HUES64 (cell line): ENCODE measurements around the gene ATF3.
"Not testable (repeated sequence)": the region's sequence is repeated elsewhere in the genome, so short reads cannot be mapped to it uniquely, and the experiment has no call there.

Source experiments
- H3K27ac ChIP-seq: 2 replicates; pipeline ENCODE4 v1.7.0; 2013; ENCODE audit warnings: low read depth, low read length, inconsistent platforms
- H3K27me3 ChIP-seq: 2 replicates; pipeline ENCODE4 v1.6.1; 2013; ENCODE audit warnings: mild to moderate bottlenecking, low read length; ENCODE audit not compliant: insufficient read depth
- H3K36me3 ChIP-seq: 2 replicates; pipeline ENCODE4 v1.6.1; 2013; ENCODE audit warnings: mild to moderate bottlenecking, low read length; ENCODE audit not compliant: insufficient read depth
- H3K4me1 ChIP-seq: 2 replicates; pipeline ENCODE4 v1.6.1; 2013; ENCODE audit warnings: mild to moderate bottlenecking, low read length, moderate library complexity; ENCODE audit not compliant: insufficient read depth
- H3K4me3 ChIP-seq: 2 replicates; pipeline ENCODE4 v1.5.1; 2013; ENCODE audit warnings: mild to moderate bottlenecking, low read length, moderate library complexity
- H3K9ac ChIP-seq: 2 replicates; pipeline ENCODE4 v1.6.1; 2013; ENCODE audit warnings: mild to moderate bottlenecking, low read depth, low read length
- H3K9me3 ChIP-seq: 2 replicates; pipeline ENCODE4 v1.6.1; 2013; ENCODE audit warnings: low read depth, low read length; ENCODE audit not compliant: insufficient read depth
- WGBS: fragments of 150-250, 120-280 bp; methylation state at CpG from one replicate; pipeline ENCODE4 v1.1.7; 2013; ENCODE audit warnings: missing lambda C conversion rate; 5-methylcytosine and 5-hydroxymethylcytosine counted together

Gene ATF3

DNA sequence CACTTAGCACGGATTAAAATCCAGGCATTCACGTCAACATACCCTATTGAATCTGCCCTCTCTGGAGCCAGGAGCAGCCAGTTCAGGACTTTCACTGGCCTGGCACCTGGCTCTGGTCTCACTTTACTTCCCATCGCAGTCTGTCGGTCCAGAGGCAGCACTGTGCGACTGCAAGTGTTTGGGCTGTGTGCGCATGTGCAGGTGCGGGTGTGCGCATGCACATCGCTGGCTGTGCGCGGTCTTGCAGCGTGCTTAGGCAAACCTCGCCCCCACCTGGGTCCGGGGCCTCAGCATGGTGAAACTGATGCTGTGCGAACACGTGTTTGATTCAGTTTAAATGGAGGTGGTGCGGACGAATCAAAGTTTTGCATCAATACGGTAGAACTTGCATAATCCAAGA, 38.0 kb downstream of the ATF3 start:
- Histone ChIP-seq H3K27me3 (no peaks in the 10 kb centered on the region), H3K27ac (no peak overlapping the region), H3K9me3 (no peaks in the 10 kb centered on the region), H3K9ac (no peak overlapping the region), H3K4me1 (no peaks in the 10 kb centered on the region), H3K4me3 (no peak overlapping the region), H3K36me3 (no peaks in the 10 kb centered on the region)
- 96% methylated on average over 19 of the region's 19 CpGs for WGBS

- no peaks in the 10 kb centered on the region for H3K27me3 ChIP-seq
- H3K9me3 ChIP-seq, result no peaks in the 10 kb centered on the region
- H3K4me3 ChIP-seq, result no peak overlapping the region
- no peak overlapping the region for H3K9ac ChIP-seq
- H3K27ac ChIP-seq, result no peak overlapping the region
- H3K36me3 ChIP-seq, result no peaks in the 10 kb centered on the region
- no peaks in the 10 kb centered on the region for H3K4me1 ChIP-seq
- 96% methylated on average over 11 of the region's 11 CpGs for WGBS
Observed at GRCh38 chr1:212647004-212647403, 38.4 kb downstream of the ATF3 start.

- Histone ChIP-seq H3K4me3 (no peak overlapping the region), H3K4me1 (no peaks in the 10 kb centered on the region), H3K9me3 (no peaks in the 10 kb centered on the region), H3K36me3 (no peaks in the 10 kb centered on the region), H3K27ac (no peak overlapping the region), H3K9ac (no peak overlapping the region), H3K27me3 (no peaks in the 10 kb centered on the region)
- 95% methylated on average over 3 of the region's 3 CpGs for WGBS
Observed at GRCh38 chr1:212648431-212648830, 39.9 kb downstream of the ATF3 start.

DNA sequence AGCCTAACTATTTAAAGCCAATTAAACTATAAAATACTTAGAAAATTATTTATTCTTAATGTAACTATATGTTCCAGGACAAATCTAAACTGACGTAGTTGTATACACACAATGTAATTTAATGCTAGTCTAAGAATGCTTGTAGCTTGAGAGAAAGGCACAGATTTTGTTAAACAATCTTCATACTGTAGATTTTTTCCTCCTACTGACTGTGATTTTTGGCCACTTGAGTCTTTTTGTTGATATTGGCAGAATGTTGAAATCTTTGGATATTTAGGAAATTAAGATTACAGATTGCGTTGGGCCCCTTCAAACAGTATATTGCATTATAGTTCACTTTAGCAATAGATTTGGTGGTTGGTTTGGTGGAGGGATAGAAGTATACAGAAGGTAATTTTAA, 40.5 kb downstream of the ATF3 start:
- 100% methylated on average over 1 of the region's 2 CpGs for WGBS
- H3K9me3 ChIP-seq, result no peaks in the 10 kb centered on the region
- no peaks in the 10 kb centered on the region for H3K36me3 ChIP-seq
- H3K27me3 ChIP-seq, result no peaks in the 10 kb centered on the region
- no peak overlapping the region for H3K4me3 ChIP-seq
- H3K9ac ChIP-seq, result no peak overlapping the region
- no peaks in the 10 kb centered on the region for H3K4me1 ChIP-seq
- H3K27ac ChIP-seq, result no peak overlapping the region

- H3K9ac ChIP-seq, result no peak overlapping the region
- no peaks in the 10 kb centered on the region for H3K27me3 ChIP-seq
- no peak overlapping the region for H3K27ac ChIP-seq
- no peaks in the 10 kb centered on the region for H3K9me3 ChIP-seq
- no peaks in the 10 kb centered on the region for H3K4me1 ChIP-seq
- H3K36me3 ChIP-seq, result no peaks in the 10 kb centered on the region
- H3K4me3 ChIP-seq, result no peak overlapping the region
- WGBS, result 89% methylated on average over 2 of the region's 3 CpGs
Observed at GRCh38 chr1:212650228-212650627, 41.7 kb downstream of the ATF3 start.

DNA sequence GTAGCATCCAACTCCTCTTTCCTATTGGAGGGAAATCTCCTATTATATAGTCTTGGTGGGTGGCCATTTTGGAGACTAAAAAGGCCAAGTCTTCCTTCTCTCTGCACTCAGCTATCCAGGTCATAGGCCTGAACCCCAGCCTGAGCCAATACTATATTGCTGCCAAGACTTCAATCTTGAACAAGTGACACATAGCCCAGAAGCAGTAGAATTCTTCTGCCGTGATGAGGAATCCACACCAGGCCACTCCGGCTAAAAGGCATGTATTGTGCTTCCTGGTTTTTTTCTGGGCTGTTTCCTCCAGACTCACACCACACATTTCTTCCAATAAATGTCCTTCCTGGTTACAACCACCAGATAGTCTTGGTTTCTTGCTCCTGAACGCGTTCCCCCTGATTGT, 43.0 kb downstream of the ATF3 start:
- Histone ChIP-seq H3K27ac (no peak overlapping the region), H3K4me3 (no peak overlapping the region), H3K27me3 (no peaks in the 10 kb centered on the region), H3K36me3 (no peaks in the 10 kb centered on the region), H3K9ac (no peak overlapping the region), H3K4me1 (no peaks in the 10 kb centered on the region), H3K9me3 (no peaks in the 10 kb centered on the region)
- 94% methylated on average over 4 of the region's 4 CpGs for WGBS

- WGBS, result 97% methylated on average over 3 of the region's 3 CpGs
- H3K9ac ChIP-seq, result no peak overlapping the region
- H3K36me3 ChIP-seq, result no peaks in the 10 kb centered on the region
- H3K9me3 ChIP-seq, result no peaks in the 10 kb centered on the region
- no peak overlapping the region for H3K4me3 ChIP-seq
- no peak overlapping the region for H3K27ac ChIP-seq
- H3K27me3 ChIP-seq, result no peaks in the 10 kb centered on the region
- H3K4me1 ChIP-seq, result no peaks in the 10 kb centered on the region
Observed at GRCh38 chr1:212651977-212652376, 43.4 kb downstream of the ATF3 start.

- H3K9ac ChIP-seq, result no peak overlapping the region
- no peaks in the 10 kb centered on the region for H3K36me3 ChIP-seq
Observed at GRCh38 chr1:212652609-212653008, 44.0 kb downstream of the ATF3 start.

GRCh38 chr1:212655668-212656440, 47.3 kb downstream of the ATF3 start:
- H3K27ac ChIP-seq, result no peak overlapping the region

More at GRCh38 chr1:212652609-212653008, 44.0 kb downstream of the ATF3 start:
- H3K27me3 ChIP-seq, result no peaks in the 10 kb centered on the region
- H3K9me3 ChIP-seq, result no peaks in the 10 kb centered on the region
- H3K4me1 ChIP-seq, result no peaks in the 10 kb centered on the region; the same call in 1 of the 2 replicates
- WGBS, result 87% methylated on average over 1 of the region's 1 CpG
- no peak overlapping the region for H3K27ac ChIP-seq
- no peak overlapping the region for H3K4me3 ChIP-seq

GRCh38 chr1:212656730-212657129, 48.2 kb downstream of the ATF3 start:
- Histone ChIP-seq H3K4me3 (no peak overlapping the region), H3K36me3 (no peaks in the 10 kb centered on the region), H3K9ac (no peak overlapping the region), H3K27ac (no peak overlapping the region), H3K9me3 (no peaks in the 10 kb centered on the region), H3K4me1 (no peaks in the 10 kb centered on the region; the same call in 1 of the 2 replicates), H3K27me3 (no peaks in the 10 kb centered on the region)
- 94% methylated on average over 4 of the region's 5 CpGs for WGBS

More at GRCh38 chr1:212655668-212656440, 47.3 kb downstream of the ATF3 start:
- no peak overlapping the region for H3K4me3 ChIP-seq
- H3K4me1 ChIP-seq, result no peaks in the 10 kb centered on the region; the same call in 1 of the 2 replicates
- no peaks in the 10 kb centered on the region for H3K27me3 ChIP-seq
- 53% methylated on average over 6 of the region's 6 CpGs for WGBS
- no peak overlapping the region for H3K9ac ChIP-seq
- no peaks in the 10 kb centered on the region for H3K9me3 ChIP-seq
- no peaks in the 10 kb centered on the region for H3K36me3 ChIP-seq

- not testable (repeated sequence) for H3K27me3 ChIP-seq
- WGBS, result 44% methylated on average over 7 of the region's 7 CpGs
Observed at GRCh38 chr1:212658250-212658649, 49.7 kb downstream of the ATF3 start.

More at GRCh38 chr1:212658250-212658649, 49.7 kb downstream of the ATF3 start:
- H3K4me3 ChIP-seq, H3K9ac ChIP-seq, H3K27ac ChIP-seq, H3K9me3 ChIP-seq, H3K36me3 ChIP-seq, H3K4me1 ChIP-seq: not testable (repeated sequence)
